HG03439 (cell line): ENCODE data around the gene APOL4.
A peak's percentile ranks its signal among the peaks of the same experiment; 100 is the strongest.
"Not testable (repeated sequence)": the region's sequence is repeated elsewhere in the genome, so short reads cannot be mapped to it uniquely, and the experiment has no call there.

Experiments used
- ATAC-seq: cut with Tn5 transposase; IDR thresholded peaks from one replicate; pipeline ENCODE4 v1.9.1; 2021; ENCODE audit warnings: mild to moderate bottlenecking, moderate library complexity; ENCODE audit not compliant: unreplicated experiment

Gene APOL4

GRCh38 chr22:36201630-36202319 lies at the start of gene APOL4:
Gene APOL4, minus strand, starts transcription at chr22:36201809. Its CDS starts 75 bp downstream, at chr22:36201734.
- no peak for ATAC-seq

- ATAC-seq, result not testable (repeated sequence)
These were observed 48.8 kb upstream of the APOL4 start for GRCh38 chr22:36250292-36250960.

- ATAC-seq, result no peak
These were observed 47.6 kb upstream of the APOL4 start for GRCh38 chr22:36249160-36249559.

- no peak for ATAC-seq
These were observed 46.3 kb upstream of the APOL4 start for GRCh38 chr22:36247955-36248354.

GRCh38 chr22:36246718-36247117 lies 45.1 kb upstream of the APOL4 start:
- no peak for ATAC-seq

GRCh38 chr22:36245805-36246356 lies 44.3 kb upstream of the APOL4 start:
- ATAC-seq, result no peak

GRCh38 chr22:36244522-36245391 lies 43.1 kb upstream of the APOL4 start:
- ATAC-seq, result no peak

- ATAC-seq, result no peak
These were observed 42.4 kb upstream of the APOL4 start for GRCh38 chr22:36243986-36244385.

- ATAC-seq, result peak; percentile 81
These were observed 38.0 kb upstream of the APOL4 start, which contains the start of gene APOL2 for GRCh38 chr22:36239401-36240171. Gene APOL2, minus strand, starts transcription at chr22:36239527. Its CDS starts 6,365 bp downstream, at chr22:36233162.

- peak; percentile 14 for ATAC-seq
These were observed 37.5 kb upstream of the APOL4 start for GRCh38 chr22:36239150-36239400.

GRCh38 chr22:36238373-36239149 lies 37.0 kb upstream of the APOL4 start:
- peak; percentile 16 for ATAC-seq

GRCh38 chr22:36237462-36238372 lies 36.1 kb upstream of the APOL4 start:
- no peak for ATAC-seq

- no peak for ATAC-seq
These were observed 35.0 kb upstream of the APOL4 start for GRCh38 chr22:36236388-36237319.

GRCh38 chr22:36235585-36235984 lies 34.0 kb upstream of the APOL4 start:
- no peak for ATAC-seq

GRCh38 chr22:36234919-36235318 lies 33.3 kb upstream of the APOL4 start:
- ATAC-seq, result no peak

GRCh38 chr22:36234213-36234612 lies 32.6 kb upstream of the APOL4 start:
- ATAC-seq, result no peak

GRCh38 chr22:36233796-36234195 lies 32.2 kb upstream of the APOL4 start:
- no peak for ATAC-seq
